Stimulated activated CD4-positive, alpha-beta T cell treated with anti-CD3 and anti-CD28 coated beads, Interleukin-1b, Interleukin-23, amount 100 ng/mL, for 24 hours (primary cell): Measurements from ENCODE around the gene DNAL4.

Experiments
- DNase-seq, 4 experiments: peaks; one replicate each; pipeline ENCODE4 v3.0.0-alpha.2; 2020; ENCODE audit warnings: low read depth in 4 of 4, low spot score in 1 of 4

Gene DNAL4

DNA sequence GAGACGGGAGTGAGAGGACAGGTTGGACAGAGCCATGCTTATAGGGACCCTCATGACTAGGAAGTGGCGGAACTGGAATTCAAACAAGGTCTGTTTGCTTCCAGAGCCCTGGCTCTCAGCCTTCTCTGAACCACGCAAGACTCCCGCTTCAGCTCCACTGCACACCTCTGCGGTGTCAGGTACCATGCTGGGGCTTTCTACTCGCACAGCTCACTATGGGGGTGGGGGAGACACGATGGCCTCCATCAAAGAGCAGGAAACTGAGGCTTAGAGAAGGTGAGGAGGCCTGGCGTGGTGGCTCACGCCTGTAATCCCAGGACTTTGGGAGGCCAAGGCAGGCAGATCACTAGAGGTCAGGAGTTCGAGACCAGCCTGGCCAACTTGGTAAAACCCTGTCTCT, 52.4 kb downstream of the DNAL4 start:
- no peak for DNase-seq

DNA sequence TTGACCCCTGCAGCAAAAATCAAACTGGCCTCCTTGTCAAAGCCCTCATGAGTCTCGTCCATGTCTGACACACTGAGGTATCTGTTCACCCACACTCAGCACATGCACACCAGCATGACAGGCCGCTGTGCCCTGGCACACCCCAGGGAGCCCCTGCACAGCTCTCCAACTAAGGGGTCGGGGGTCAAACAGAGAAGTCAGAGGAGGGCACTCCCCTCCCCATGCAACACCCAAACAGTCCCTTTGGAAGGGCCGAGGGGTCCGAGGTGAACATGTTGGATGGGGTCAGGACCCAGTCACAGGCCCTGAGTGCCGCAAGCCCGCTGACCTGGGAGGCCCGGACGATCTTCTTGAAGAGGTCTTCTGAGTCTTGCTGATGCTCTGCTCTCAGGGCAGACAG, 52.8 kb downstream of the DNAL4 start:
- no peak for DNase-seq

GRCh38 chr22:38740754-38741153, 53.2 kb downstream of the DNAL4 start:
- DNase-seq, result no peak

GRCh38 chr22:38740116-38740723, 53.7 kb downstream of the DNAL4 start:
- no peak for DNase-seq

DNA sequence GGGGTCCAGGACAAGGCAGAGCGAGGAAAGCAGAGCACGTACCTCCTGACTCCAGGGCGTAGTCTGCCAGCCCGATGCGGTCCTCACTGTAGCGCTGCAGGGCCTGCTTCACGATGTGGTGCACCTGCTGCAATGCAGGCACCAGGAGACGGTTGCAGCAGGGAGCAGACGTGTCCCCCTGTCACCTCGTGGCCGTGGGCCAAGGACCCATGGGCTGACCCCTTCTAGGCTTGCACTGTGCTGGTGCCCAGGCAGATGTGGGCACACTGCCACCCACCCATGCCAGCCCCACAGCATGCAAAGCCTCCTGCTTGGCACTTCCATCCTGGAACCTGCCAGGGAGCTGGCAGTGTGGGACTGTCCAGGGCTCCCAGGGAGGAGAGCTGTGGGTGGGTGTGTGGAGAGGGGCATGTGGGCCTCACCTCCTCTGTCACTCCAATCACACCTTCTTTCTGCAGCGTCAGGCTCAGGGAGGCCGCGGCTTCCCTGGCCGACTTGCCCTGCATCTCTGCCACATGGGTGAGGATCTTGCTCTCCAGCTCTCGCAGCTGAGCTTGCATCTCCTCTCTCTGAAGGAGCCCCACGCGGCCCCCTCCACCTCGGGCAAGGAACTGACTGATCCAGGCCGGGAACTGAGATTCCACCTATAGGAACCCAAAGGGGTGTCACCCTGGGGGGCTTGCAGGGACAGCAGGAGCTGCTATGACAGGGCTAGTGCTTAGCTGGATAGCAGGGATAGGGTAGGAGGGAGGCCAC, 54.5 kb downstream of the DNAL4 start:
- DNase-seq, result no peak

GRCh38 chr22:38738475-38739070, 55.4 kb downstream of the DNAL4 start:
- no peak for DNase-seq

GRCh38 chr22:38737302-38738060, 56.5 kb downstream of the DNAL4 start:
- DNase-seq, result no peak

DNA sequence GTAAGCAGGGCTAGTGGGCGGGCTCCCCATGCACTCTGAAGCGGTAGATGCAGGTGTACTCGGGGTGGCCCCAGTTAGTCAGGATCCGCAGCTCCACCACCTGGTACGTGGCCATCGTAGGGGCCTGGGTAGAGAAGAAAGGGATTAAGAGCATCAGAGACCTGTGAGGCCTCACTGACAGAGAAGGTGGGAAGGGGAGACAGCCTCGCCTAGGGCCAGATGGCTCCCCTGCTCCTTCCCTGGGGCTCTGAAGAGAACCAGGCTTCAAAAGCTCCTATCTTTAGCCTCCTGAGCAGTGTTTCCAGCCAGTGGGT, 57.7 kb downstream of the DNAL4 start:
- no peak for DNase-seq

- no peak for DNase-seq
Observed at GRCh38 chr22:38735465-38736256, 58.3 kb downstream of the DNAL4 start.

DNA sequence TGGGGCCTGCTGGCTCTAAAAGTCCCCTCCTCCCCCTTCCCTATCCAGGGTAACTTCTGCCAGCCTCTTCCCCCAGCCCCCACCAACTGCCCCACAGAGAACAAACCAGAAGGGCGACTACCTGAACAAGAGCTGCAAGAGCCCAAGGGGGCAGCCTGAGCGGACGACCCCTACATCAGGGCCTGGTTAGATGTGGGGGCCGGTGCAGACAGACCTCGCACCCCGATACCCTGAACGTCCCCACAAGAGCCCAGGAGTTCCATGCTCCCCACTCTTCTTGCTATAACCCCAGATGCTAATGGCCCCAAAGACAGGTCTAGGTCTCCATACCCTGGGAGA, 58.8 kb downstream of the DNAL4 start:
- no peak for DNase-seq

DNA sequence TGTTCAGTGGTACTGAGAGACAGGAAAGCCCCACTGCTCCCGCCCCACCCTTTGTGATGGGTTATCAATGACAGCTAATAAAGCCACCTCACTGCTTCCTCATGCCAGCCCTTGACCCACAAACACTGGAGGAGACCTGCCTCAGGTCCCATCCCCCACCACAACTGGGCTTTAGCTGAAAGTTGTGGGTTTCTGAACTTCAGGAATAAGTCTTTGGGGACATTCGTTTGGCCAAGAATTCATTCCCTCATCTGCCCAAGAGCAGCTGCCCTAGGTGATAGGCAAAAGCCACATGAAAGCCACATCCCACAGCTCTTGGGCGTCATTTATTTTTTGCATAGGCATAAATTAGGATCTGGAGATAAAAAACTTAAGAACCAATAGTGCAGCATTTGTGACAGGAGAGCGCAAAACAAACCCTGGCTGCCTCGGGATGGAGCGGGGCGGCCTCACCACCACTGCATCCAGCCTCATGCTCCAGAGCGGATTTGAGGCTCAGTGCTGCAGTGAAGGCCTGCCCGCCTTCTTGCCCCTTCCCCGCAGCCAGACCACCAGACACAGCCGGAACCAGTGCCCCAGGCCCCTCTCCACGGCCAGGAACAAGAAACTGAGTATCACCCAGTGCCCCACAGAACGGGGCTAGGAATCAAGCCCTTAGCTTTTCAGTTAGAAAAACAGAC, 59.4 kb downstream of the DNAL4 start:
- no peak for DNase-seq

DNA sequence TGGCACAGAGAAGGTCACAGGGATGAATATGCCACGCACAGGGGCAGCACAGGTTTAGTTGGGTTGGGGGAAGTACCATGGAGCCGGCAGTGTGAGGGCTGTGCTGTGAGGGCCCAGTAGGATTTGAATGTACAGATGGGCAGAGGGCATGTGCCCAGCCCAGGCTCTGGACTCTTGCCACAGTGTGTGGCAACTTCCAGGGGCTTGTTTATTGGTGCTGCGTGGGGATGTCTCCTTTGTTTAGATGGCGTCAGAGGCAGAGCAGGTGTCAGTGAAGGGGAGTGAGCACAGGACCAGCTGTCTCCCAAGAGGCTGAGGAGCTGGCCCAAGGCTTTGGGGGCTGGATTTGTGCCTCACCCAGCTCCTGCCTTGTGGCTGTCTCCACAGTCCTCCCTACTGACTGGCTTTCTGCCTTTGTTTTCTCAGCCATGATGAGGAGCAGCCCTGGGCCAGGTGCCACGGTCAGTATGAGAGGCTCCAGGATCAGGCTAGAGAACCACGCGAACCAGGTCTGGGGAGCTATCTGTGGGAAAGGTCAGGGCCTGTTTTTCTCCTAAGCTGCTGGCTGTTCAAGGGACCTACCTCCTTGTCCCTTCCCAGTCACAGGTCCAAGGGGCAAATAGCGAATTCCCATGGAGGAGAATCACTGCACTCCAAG, 60.1 kb downstream of the DNAL4 start:
- no peak for DNase-seq

DNA sequence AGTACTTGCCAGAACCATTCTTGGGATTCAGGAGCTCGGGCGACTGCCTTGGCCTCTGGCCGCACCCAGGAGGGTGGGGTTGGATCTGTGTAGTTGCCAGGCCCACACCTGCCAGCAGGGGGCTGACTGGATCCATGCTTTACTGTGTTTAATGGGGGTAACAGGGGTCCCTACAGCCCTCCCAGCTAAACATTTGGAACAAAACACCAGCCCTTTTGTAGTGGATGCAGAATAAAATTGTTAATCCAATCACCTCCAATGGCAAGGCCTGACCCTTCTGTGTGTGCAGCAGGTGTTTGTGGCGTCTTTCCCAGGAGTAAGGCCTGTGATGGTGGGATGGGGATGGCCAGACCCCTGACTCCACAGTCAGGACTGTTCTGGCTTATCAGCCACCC, 60.6 kb downstream of the DNAL4 start:
- no peak for DNase-seq

- no peak for DNase-seq
Observed at GRCh38 chr22:38732251-38732815, 61.6 kb downstream of the DNAL4 start.

- DNase-seq, result no peak
Observed at GRCh38 chr22:38731703-38732161, 62.2 kb downstream of the DNAL4 start.

- no peak for DNase-seq
Observed at GRCh38 chr22:38730411-38730871, 63.5 kb downstream of the DNAL4 start.

DNA sequence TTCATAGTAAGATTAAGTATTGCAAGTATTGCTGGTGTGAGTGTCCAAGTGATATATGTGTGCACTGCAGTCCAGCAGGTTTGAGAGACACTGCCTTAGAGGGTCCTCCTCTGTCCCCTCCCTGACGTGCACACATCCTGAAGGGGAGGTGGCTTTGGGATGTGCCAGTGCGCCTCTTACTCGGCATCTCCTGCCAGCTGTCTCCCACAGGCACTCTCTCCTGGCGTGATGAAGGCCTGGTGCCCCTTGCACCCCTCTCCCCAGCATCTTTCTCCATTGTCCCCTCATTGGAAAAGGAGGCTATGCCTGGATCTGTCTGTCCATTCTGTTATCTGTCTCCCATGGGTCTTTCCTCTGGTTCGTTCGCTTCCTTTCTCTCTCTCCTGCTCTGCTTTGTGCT, 64.0 kb downstream of the DNAL4 start:
- DNase-seq, result no peak

- DNase-seq, result no peak
Observed at GRCh38 chr22:38728871-38729796, 64.8 kb downstream of the DNAL4 start.
